B cell (primary cell): ENCODE data around the gene TTC19.

Experiments
- EZH2 ChIP-seq: IDR thresholded peaks from 2 replicates; pipeline ENCODE4 v1.6.1; 2012; ENCODE audit warnings: borderline replicate concordance, low read depth, mild to moderate bottlenecking, moderate library complexity, low read length; ENCODE audit not compliant: insufficient read depth, poor library complexity, severe bottlenecking
- TF ChIP-seq, protein P1 (sequence below): fragments of 200-600 bp; IDR thresholded peaks from one replicate; pipeline ENCODE4 v1.8.0; 2022; ENCODE audit warnings: antibody characterized with exemption, mild to moderate bottlenecking

DNA sequence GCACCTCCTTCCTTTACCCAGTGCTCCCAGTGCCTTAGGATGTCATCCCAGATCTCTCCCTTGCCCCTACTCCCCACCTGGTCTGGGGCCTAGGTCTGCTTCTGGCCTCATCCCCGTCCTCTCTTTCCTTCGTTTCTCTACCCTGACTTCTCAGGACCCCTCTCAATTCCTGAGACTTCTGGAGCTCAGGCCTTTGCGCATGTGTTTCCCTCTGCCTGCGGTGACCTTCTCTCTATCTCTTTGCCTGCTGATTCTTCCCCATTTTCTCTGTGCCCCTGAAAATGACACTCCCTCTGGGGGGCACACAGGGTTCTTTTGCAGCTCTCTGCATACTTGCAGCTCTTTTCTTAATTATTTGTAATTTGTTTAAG lies 41.2 kb upstream of the TTC19 start:
- TF ChIP-seq, protein P1, sequence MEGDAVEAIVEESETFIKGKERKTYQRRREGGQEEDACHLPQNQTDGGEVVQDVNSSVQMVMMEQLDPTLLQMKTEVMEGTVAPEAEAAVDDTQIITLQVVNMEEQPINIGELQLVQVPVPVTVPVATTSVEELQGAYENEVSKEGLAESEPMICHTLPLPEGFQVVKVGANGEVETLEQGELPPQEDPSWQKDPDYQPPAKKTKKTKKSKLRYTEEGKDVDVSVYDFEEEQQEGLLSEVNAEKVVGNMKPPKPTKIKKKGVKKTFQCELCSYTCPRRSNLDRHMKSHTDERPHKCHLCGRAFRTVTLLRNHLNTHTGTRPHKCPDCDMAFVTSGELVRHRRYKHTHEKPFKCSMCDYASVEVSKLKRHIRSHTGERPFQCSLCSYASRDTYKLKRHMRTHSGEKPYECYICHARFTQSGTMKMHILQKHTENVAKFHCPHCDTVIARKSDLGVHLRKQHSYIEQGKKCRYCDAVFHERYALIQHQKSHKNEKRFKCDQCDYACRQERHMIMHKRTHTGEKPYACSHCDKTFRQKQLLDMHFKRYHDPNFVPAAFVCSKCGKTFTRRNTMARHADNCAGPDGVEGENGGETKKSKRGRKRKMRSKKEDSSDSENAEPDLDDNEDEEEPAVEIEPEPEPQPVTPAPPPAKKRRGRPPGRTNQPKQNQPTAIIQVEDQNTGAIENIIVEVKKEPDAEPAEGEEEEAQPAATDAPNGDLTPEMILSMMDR: no peak
- TF ChIP-seq EZH2: no peak
